KMS-11 (cell line): ENCODE measurements around the gene EPS15.
"Not testable (repeated sequence)": the region's sequence is repeated elsewhere in the genome, so short reads cannot be mapped to it uniquely, and the experiment has no call there.

ENCODE experiments used
- H2AFZ ChIP-seq: fragments of 200-600 bp; sonication (generic); 2 replicates; pipeline ENCODE4 v1.6.1; 2016; ENCODE audit warnings: antibody characterized with exemption, mixed run types, low read depth
- H3K27ac ChIP-seq: fragments of 200-600 bp; sonication (generic); 2 replicates; pipeline ENCODE4 v1.6.1; 2016; ENCODE audit warnings: mild to moderate bottlenecking, mixed run types
- H3K27me3 ChIP-seq: fragments of 200-600 bp; sonication (generic); 2 replicates; pipeline ENCODE4 v1.6.1; 2017; ENCODE audit warnings: mild to moderate bottlenecking, low read depth, mixed run types, moderate library complexity; ENCODE audit not compliant: insufficient read depth
- H3K36me3 ChIP-seq: fragments of 200-600 bp; sonication (generic); 2 replicates; pipeline ENCODE4 v1.6.1; 2017; ENCODE audit warnings: mild to moderate bottlenecking, mixed run types; ENCODE audit not compliant: insufficient read depth
- H3K4me1 ChIP-seq: fragments of 200-600 bp; sonication (generic); 2 replicates; pipeline ENCODE4 v1.6.1; 2016; ENCODE audit warnings: mild to moderate bottlenecking, low read depth, mixed run types; ENCODE audit not compliant: poor library complexity, severe bottlenecking
- H3K4me2 ChIP-seq: fragments of 200-600 bp; sonication (generic); 2 replicates; pipeline ENCODE4 v1.7.0; 2016; ENCODE audit warnings: mild to moderate bottlenecking, mixed run types
- H3K4me3 ChIP-seq: fragments of 200-600 bp; sonication (generic); IDR thresholded peaks from 2 replicates; pipeline ENCODE4 v1.6.1; 2017; ENCODE audit warnings: low read depth, low read length, mixed read lengths; ENCODE audit not compliant: insufficient read depth
- H3K79me2 ChIP-seq: fragments of 200-600 bp; sonication (generic); 2 replicates; pipeline ENCODE4 v1.6.1; 2016; ENCODE audit warnings: low read depth, mixed run types; ENCODE audit not compliant: insufficient read depth
- H3K9ac ChIP-seq: fragments of 200-600 bp; sonication (generic); 2 replicates; pipeline ENCODE4 v1.6.1; 2016; ENCODE audit warnings: mild to moderate bottlenecking, mixed run types
- H4K20me1 ChIP-seq: fragments of 200-600 bp; sonication (generic); 2 replicates; pipeline ENCODE4 v1.6.1; 2016; ENCODE audit warnings: mild to moderate bottlenecking, mixed run types; ENCODE audit not compliant: insufficient read depth
- TF ChIP-seq, protein P1 (sequence below): fragments of 200-600 bp; sonication (generic); conservative IDR thresholded peaks from 2 replicates; pipeline ENCODE4 v1.6.1; 2017; ENCODE audit warnings: low read depth, mild to moderate bottlenecking, antibody characterized with exemption, low read length, moderate library complexity, mixed read lengths

The EPS15 gene

DNA sequence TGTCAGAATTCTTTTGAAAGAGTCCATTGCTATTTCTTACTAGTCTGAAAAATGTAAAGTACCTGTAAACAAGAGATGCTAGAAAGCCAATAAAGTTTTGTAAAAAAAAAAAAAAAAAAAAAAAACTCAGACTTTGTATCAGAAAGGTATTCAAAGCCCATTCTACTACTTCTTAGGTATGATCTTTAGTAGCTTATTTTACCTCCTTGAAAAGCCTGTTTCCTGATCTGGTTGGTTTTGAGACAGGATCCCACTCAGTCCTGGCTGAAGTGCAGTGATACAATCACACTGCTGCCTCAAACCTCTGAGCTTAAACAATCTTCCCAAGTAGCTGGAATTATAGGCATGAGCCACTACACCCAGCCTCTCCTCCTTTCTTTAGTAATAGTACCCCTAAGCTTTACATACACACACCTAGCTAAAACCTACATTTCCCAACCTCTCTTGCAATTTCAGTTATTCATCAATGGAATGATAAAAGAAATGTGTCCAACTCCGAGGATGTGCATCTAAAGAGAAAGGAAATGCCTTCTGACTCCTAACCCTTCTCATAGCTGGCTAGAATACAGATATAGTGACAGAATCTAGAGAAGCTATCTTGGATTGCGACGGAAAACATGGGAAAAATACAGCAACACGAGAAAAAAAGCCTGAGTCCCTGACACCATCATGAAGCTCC lies 30.6 kb downstream of the EPS15 start:
- Histone ChIP-seq H3K4me1 (no peaks in the 10 kb centered on the region), H3K27ac (no peak overlapping the region), H3K36me3 (no peaks in the 10 kb centered on the region), H3K4me2 (no peak overlapping the region), H4K20me1 (no peaks in the 10 kb centered on the region), H2AFZ (no peak overlapping the region), H3K79me2 (no peaks in the 10 kb centered on the region), H3K27me3 (no peaks in the 10 kb centered on the region), H3K4me3 (no peak overlapping the region), H3K9ac (no peak overlapping the region)
- TF ChIP-seq, protein P1, sequence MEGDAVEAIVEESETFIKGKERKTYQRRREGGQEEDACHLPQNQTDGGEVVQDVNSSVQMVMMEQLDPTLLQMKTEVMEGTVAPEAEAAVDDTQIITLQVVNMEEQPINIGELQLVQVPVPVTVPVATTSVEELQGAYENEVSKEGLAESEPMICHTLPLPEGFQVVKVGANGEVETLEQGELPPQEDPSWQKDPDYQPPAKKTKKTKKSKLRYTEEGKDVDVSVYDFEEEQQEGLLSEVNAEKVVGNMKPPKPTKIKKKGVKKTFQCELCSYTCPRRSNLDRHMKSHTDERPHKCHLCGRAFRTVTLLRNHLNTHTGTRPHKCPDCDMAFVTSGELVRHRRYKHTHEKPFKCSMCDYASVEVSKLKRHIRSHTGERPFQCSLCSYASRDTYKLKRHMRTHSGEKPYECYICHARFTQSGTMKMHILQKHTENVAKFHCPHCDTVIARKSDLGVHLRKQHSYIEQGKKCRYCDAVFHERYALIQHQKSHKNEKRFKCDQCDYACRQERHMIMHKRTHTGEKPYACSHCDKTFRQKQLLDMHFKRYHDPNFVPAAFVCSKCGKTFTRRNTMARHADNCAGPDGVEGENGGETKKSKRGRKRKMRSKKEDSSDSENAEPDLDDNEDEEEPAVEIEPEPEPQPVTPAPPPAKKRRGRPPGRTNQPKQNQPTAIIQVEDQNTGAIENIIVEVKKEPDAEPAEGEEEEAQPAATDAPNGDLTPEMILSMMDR, result no peak

DNA sequence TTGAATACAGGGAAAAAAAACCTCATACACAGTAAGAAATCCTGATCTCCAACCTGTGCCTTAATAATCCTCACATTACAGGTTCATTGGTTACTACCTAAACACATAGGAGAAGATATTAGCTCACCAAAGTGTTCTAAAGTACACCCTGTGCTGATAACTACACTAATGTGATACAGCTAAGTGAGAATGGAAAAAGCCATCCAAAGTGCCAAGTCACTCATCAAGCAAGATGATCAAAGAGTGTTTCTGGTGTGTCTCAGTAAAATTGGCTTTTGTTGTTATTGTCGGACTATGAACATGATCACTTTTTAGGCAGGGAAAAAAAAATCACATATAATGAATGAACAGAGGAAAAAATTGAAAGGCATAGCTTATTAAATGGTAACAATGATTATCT lies 31.4 kb downstream of the EPS15 start:
- TF ChIP-seq, protein P1, result no peak
- Histone ChIP-seq H3K9ac (no peak overlapping the region), H3K4me2 (no peak overlapping the region), H3K27ac (no peak overlapping the region), H4K20me1 (no peaks in the 10 kb centered on the region), H3K79me2 (no peaks in the 10 kb centered on the region), H3K36me3 (no peaks in the 10 kb centered on the region), H3K4me3 (no peak overlapping the region), H3K27me3 (no peaks in the 10 kb centered on the region), H2AFZ (no peak overlapping the region), H3K4me1 (no peaks in the 10 kb centered on the region)

DNA sequence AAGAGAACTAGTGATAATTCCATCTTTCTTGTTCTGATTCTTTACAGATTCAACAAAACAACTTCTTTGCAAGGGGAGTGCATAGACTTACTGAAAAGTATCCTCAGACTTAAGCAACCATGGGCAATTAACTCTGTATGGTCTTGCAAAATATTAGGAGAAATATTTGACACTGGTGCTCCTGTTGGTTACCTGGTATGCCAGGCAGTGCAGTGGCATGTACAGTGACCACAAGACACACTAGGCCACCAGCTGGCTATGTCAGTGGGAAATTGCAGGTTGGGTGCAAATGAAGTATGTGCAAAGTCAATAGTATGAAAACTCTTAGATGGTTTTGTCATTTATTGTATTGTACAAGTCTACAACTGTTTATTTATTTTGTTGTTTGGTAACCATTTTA lies 34.5 kb downstream of the EPS15 start:
- Histone ChIP-seq H3K4me1 (no peaks in the 10 kb centered on the region), H3K79me2 (no peaks in the 10 kb centered on the region), H3K27ac (no peak overlapping the region), H3K4me3 (no peak overlapping the region), H3K27me3 (no peaks in the 10 kb centered on the region), H3K9ac (no peak overlapping the region), H3K36me3 (no peaks in the 10 kb centered on the region), H2AFZ (no peak overlapping the region), H4K20me1 (no peaks in the 10 kb centered on the region), H3K4me2 (no peak overlapping the region)
- TF ChIP-seq, protein P1, result no peak

DNA sequence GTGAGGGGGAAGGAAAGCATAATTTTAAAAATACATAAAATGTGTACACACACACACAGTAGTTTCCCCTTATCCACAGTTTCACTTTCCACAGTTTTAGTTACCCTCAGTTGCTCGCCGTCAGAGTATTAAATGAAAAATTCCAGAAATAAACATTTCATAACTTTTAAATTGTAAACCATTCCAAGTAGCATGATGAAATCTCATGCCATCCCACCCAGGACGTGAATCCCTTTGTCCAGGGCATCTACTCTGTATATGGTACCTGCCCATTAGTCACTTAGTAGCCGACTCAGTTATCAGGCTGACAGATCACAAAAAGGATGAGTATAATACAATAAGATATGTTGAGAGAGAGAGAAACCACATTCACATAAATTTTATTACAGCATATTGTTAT lies 36.2 kb downstream of the EPS15 start:
- Histone ChIP-seq H3K27ac (no peak overlapping the region), H4K20me1 (no peaks in the 10 kb centered on the region), H3K4me2 (no peak overlapping the region), H3K4me1 (no peaks in the 10 kb centered on the region), H2AFZ (no peak overlapping the region), H3K9ac (no peak overlapping the region), H3K79me2 (no peaks in the 10 kb centered on the region), H3K27me3 (no peaks in the 10 kb centered on the region), H3K4me3 (no peak overlapping the region), H3K36me3 (no peaks in the 10 kb centered on the region)
- TF ChIP-seq, protein P1, result no peak

DNA sequence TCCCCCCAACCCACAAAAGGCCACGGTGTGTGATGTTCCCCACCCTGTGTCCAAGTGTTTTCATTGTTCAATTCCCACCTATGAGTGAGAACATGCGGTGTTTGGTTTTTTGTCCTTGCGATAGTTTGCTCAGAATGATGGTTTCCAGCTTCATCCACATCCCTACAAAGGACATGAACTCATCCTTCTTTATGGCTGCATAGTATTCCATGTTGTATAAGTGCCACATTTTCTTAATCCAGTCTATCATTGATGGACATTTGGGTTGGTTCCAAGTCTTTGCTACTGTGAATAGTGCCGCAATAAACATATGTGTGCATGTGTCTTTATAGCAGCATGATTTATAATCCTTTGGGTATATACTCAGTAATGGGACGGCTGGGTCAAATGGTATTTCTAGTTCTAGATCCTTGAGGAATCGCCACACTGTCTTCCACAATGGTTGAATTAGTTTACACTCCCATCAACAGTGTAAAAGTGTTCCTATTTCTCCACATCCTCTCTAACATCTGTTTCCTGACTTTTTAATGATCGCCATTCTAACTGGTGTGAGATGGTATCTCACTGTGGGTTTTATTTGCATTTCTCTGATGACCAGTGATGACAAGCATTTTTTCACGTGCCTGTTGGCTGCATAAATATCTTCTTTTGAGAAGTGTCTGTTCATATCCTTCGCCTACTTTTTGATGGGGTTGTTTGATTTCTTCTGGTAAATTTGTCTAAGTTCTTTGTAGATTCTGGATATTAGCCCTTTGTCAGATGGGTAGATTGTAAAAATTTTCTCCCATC lies 44.0 kb downstream of the EPS15 start:
- H3K4me2 ChIP-seq, H3K36me3 ChIP-seq, H2AFZ ChIP-seq, H4K20me1 ChIP-seq, H3K4me3 ChIP-seq, H3K9ac ChIP-seq, H3K27ac ChIP-seq, H3K27me3 ChIP-seq, H3K79me2 ChIP-seq, H3K4me1 ChIP-seq: not testable (repeated sequence)
